GM18870 (cell line): Measurements from ENCODE around the gene KDM5B.
"Not testable (repeated sequence)": the region's sequence is repeated elsewhere in the genome, so short reads cannot be mapped to it uniquely, and the experiment has no call there.

Experiments
- ATAC-seq: cut with Tn5 transposase; IDR thresholded peaks from one replicate; pipeline ENCODE4 v1.9.1; 2021; ENCODE audit warnings: moderate library complexity; ENCODE audit not compliant: unreplicated experiment

The KDM5B gene

GRCh38 chr1:202812176-202813026, 4.2 kb upstream of the KDM5B start:
- no peak for ATAC-seq

- ATAC-seq: no peak
Measured at GRCh38 chr1:202811296-202812175, 3.3 kb upstream of the KDM5B start.

GRCh38 chr1:202810615-202811295, 2.5 kb upstream of the KDM5B start, which contains the start of gene PCAT6:
TSS of gene PCAT6 (plus strand) at chr1:202810954.
- ATAC-seq: peak; percentile 49

- ATAC-seq: no peak
Measured at GRCh38 chr1:202810193-202810614, 2.0 kb upstream of the KDM5B start.

- no peak for ATAC-seq
Measured at GRCh38 chr1:202809597-202810159, 1.5 kb upstream of the KDM5B start.

GRCh38 chr1:202807451-202807925, 733 bp downstream of the KDM5B start:
- ATAC-seq: no peak

GRCh38 chr1:202806845-202807450, 1.3 kb downstream of the KDM5B start:
- no peak for ATAC-seq

GRCh38 chr1:202805886-202806844, 2.1 kb downstream of the KDM5B start:
- no peak for ATAC-seq

- no peak for ATAC-seq
Measured at GRCh38 chr1:202804126-202804525, 4.1 kb downstream of the KDM5B start.

GRCh38 chr1:202802998-202803932, 5.0 kb downstream of the KDM5B start:
- ATAC-seq: no peak

- no peak for ATAC-seq
Measured at GRCh38 chr1:202802034-202802433, 6.2 kb downstream of the KDM5B start.

- no peak for ATAC-seq
Measured at GRCh38 chr1:202801175-202801574, 7.0 kb downstream of the KDM5B start.

- ATAC-seq: no peak
Measured at GRCh38 chr1:202800742-202801141, 7.5 kb downstream of the KDM5B start.

- no peak for ATAC-seq
Measured at GRCh38 chr1:202798792-202799331, 9.4 kb downstream of the KDM5B start.

GRCh38 chr1:202798260-202798659, 10.0 kb downstream of the KDM5B start:
- no peak for ATAC-seq

GRCh38 chr1:202796670-202797069, 11.6 kb downstream of the KDM5B start:
- no peak for ATAC-seq

- ATAC-seq: not testable (repeated sequence)
Measured at GRCh38 chr1:202794931-202795330, 13.3 kb downstream of the KDM5B start.
